Calu3 (cell line): ENCODE measurements around the gene FAM135A. TPM values are rescaled to one million over a fixed set of nuclear protein-coding genes. Genes with fewer than 3 reads are reported as not detected.
"Not testable (repeated sequence)": the region's sequence is repeated elsewhere in the genome, so short reads cannot be mapped to it uniquely, and the experiment has no call there.

ENCODE experiments used
- BruUV-seq: library from RNA; stranded (reverse); fragments of 400-500 nt; replicated peaks from 2 replicates; lab custom pipeline; 2021; lab: Mats Ljungman, UMichigan
- CTCF ChIA-PET: fragments of 300-600 bp; sonication (Branson Sonifier 250); formaldehyde crosslinking; loops from one replicate; lab custom pipeline; 2022; ENCODE audit warnings: antibody characterized with exemption; lab: Charles Lee
- DNase-seq: peaks from one replicate; pipeline ENCODE4 v3.0.0; 2022
- H3K27ac Mint-ChIP-seq: one replicate; pipeline ENCODE4 v1.8.0; 2022; ENCODE audit warnings: mixed read lengths; ENCODE audit not compliant: unreplicated experiment
- H3K27me3 Mint-ChIP-seq: one replicate; pipeline ENCODE4 v1.8.0; 2022; ENCODE audit warnings: mixed read lengths; ENCODE audit not compliant: unreplicated experiment
- H3K36me3 Mint-ChIP-seq: one replicate; pipeline ENCODE4 v1.8.0; 2022; ENCODE audit warnings: mild to moderate bottlenecking, moderate library complexity, mixed read lengths; ENCODE audit not compliant: insufficient read depth, unreplicated experiment
- H3K4me1 Mint-ChIP-seq: one replicate; pipeline ENCODE4 v1.8.0; 2022; ENCODE audit warnings: mild to moderate bottlenecking, low read depth, mixed read lengths; ENCODE audit not compliant: unreplicated experiment
- H3K4me3 Mint-ChIP-seq: one replicate; pipeline ENCODE4 v1.8.0; 2022; ENCODE audit warnings: mild to moderate bottlenecking, low read depth, moderate library complexity, mixed read lengths; ENCODE audit not compliant: unreplicated experiment
- H3K9me3 Mint-ChIP-seq: one replicate; pipeline ENCODE4 v1.8.0; 2022; ENCODE audit warnings: low read depth, mixed read lengths; ENCODE audit not compliant: unreplicated experiment
- CTCF ChIP-seq: fragments of 200-600 bp; IDR thresholded peaks from one replicate; pipeline ENCODE4 v1.8.0; 2022; ENCODE audit warnings: antibody characterized with exemption; ENCODE audit not compliant: unreplicated experiment
- intact Hi-C: fragments of 100-400 bp; cut with micrococcal nuclease; formaldehyde crosslinking; loops from one replicate; pipeline ENCODE4 v1.10.0; 2022; ENCODE audit not compliant: unreplicated experiment
- total RNA-seq: library from RNA; stranded (reverse); gene quantifications from 2 replicates; pipeline ENCODE4 v1.2.3, GENCODE V29; 2022

The FAM135A gene
- total RNA-seq, 1 experiment from 2014 or later, result 89.2 TPM

GRCh38 chr6:70470016-70470415 is 56.7 kb downstream of the FAM135A start:
- Mint-ChIP-seq H3K27me3 (no peaks in the 10 kb centered on the region), H3K4me3 (no peak overlapping the region), H3K36me3 (peaks cover 33% of the 10 kb centered on the region), H3K9me3 (peaks cover 2% of the 10 kb centered on the region), H3K4me1 (peaks cover 43% of the 10 kb centered on the region), H3K27ac (no peak overlapping the region)
- no peak for DNase-seq
- intact Hi-C loops, result no loop called here
- CTCF ChIA-PET, result no interaction called here
- TF ChIP-seq CTCF, result no peak
- no TSS peak for BruUV-seq

GRCh38 chr6:70470510-70470909 is 57.2 kb downstream of the FAM135A start:
- H3K27me3 Mint-ChIP-seq, CTCF ChIA-PET, H3K27ac Mint-ChIP-seq, H3K9me3 Mint-ChIP-seq, BruUV-seq, H3K4me3 Mint-ChIP-seq, DNase-seq, intact Hi-C loops: not testable (repeated sequence)
- H3K36me3 Mint-ChIP-seq, result peaks cover 31% of the 10 kb centered on the region
- H3K4me1 Mint-ChIP-seq, result peaks cover 43% of the 10 kb centered on the region

GRCh38 chr6:70474751-70475150 is 61.4 kb downstream of the FAM135A start:
- H3K4me1 Mint-ChIP-seq, result peaks cover 43% of the 10 kb centered on the region
- H3K9me3 Mint-ChIP-seq, result no peaks in the 10 kb centered on the region
- TF ChIP-seq CTCF, result no peak
- CTCF ChIA-PET, result no interaction called here
- peaks cover 56% of the 10 kb centered on the region for H3K36me3 Mint-ChIP-seq
- DNase-seq, result no peak
- no peak overlapping the region for H3K4me3 Mint-ChIP-seq
- no TSS peak for BruUV-seq
- intact Hi-C loops, result no loop called here
- H3K27ac Mint-ChIP-seq, result no peak overlapping the region
- no peaks in the 10 kb centered on the region for H3K27me3 Mint-ChIP-seq

GRCh38 chr6:70479236-70479635 is 65.9 kb downstream of the FAM135A start:
- no peak for TF ChIP-seq CTCF
- intact Hi-C loops, result no loop called here
- Mint-ChIP-seq H3K27me3 (no peaks in the 10 kb centered on the region), H3K4me1 (peaks cover 5% of the 10 kb centered on the region), H3K4me3 (no peak overlapping the region), H3K9me3 (no peaks in the 10 kb centered on the region), H3K27ac (no peak overlapping the region), H3K36me3 (peaks cover 39% of the 10 kb centered on the region)
- CTCF ChIA-PET, result no interaction called here
- DNase-seq, result no peak
- no TSS peak for BruUV-seq

- CTCF ChIA-PET, result interaction anchor here (0.6 kb wide), 1 partner anchor 1856 kb away, joined by 3 read pairs; no protein-coding TSS in a partner anchor
- H3K4me1 Mint-ChIP-seq, BruUV-seq, H3K27ac Mint-ChIP-seq, intact Hi-C loops, DNase-seq, H3K9me3 Mint-ChIP-seq, H3K27me3 Mint-ChIP-seq, H3K4me3 Mint-ChIP-seq: not testable (repeated sequence)
- peaks cover 23% of the 10 kb centered on the region for H3K36me3 Mint-ChIP-seq
Observed at GRCh38 chr6:70486638-70487037, 73.3 kb downstream of the FAM135A start.
